ENCODE results near the gene ANKS4B.
A peak's percentile ranks its signal among the peaks of the same experiment; 100 is the strongest.

The ANKS4B gene

GRCh38 chr16:21283521-21284289, 50.2 kb downstream of the ANKS4B start (continued):
- TF ChIP-seq REST (tag by site-specific recombination; IDR thresholded peaks at IDR 0.05) (no peak), ZBTB11 (tag by site-specific recombination; conservative IDR thresholded peaks at IDR 0.05; ENCODE audit: low read depth) (no peak), GLIS1 (tag by site-specific recombination; IDR thresholded peaks at IDR 0.05) (peak; percentile 88), ZNF335 (tag by site-specific recombination; conservative IDR thresholded peaks at IDR 0.05) (peak; percentile 88), ZNF404 (tag by site-specific recombination; IDR thresholded peaks at IDR 0.05) (no peak)

GRCh38 chr16:21284414-21284813, 50.9 kb downstream of the ANKS4B start:
- TF ChIP-seq ZNF146 (tag by site-specific recombination; IDR thresholded peaks at IDR 0.05) = peak; percentile 99
- no peak for TF ChIP-seq SCRT1 (tag by site-specific recombination; IDR thresholded peaks at IDR 0.05; ENCODE audit: borderline replicate concordance)
- peak; percentile 83 for TF ChIP-seq ZNF580 (tag by site-specific recombination; IDR thresholded peaks at IDR 0.05)
- no peak overlapping the region for H3K27ac ChIP-seq (ENCODE audit: extremely low read depth, low read depth, low read length)
- H3K4me1 ChIP-seq (ENCODE audit: control insufficient read depth, insufficient read depth, low read length) = no peaks in the 10 kb centered on the region
- POLR2A ChIA-PET = no interaction called here
- H3K36me3 ChIP-seq (ENCODE audit: control insufficient read depth in 2 of 2, insufficient read depth in 1 of 2, low read length in 2 of 2) = no peaks in the 10 kb centered on the region
- H3K4me3 ChIP-seq (ENCODE audit: low read depth, low read length) = no peak overlapping the region
- no peaks in the 10 kb centered on the region for H3K9me3 ChIP-seq (ENCODE audit: control insufficient read depth, insufficient read depth, low read depth, low read length)
- CTCF ChIA-PET = interaction anchor here (0.6 kb wide), 1 partner anchor 8 kb away, joined by 4 read pairs; no protein-coding TSS in a partner anchor

GRCh38 chr16:21285314-21285713, 51.8 kb downstream of the ANKS4B start:
- no peaks in the 10 kb centered on the region for H3K4me1 ChIP-seq (ENCODE audit: control insufficient read depth, insufficient read depth, low read length)
- H3K36me3 ChIP-seq (ENCODE audit: control insufficient read depth in 2 of 2, insufficient read depth in 1 of 2, low read length in 2 of 2) = no peaks in the 10 kb centered on the region
- no peaks in the 10 kb centered on the region for H3K9me3 ChIP-seq (ENCODE audit: control insufficient read depth, insufficient read depth, low read depth, low read length)
- no peak overlapping the region for H3K4me3 ChIP-seq (ENCODE audit: low read depth, low read length)
- no peak overlapping the region for H3K27ac ChIP-seq (ENCODE audit: extremely low read depth, low read depth, low read length)
- POLR2A ChIA-PET = interaction anchor here (0.9 kb wide), 1 partner anchor 9 kb away, joined by 3 read pairs; no protein-coding TSS in a partner anchor
- TF ChIP-seq ZNF132 (tag by site-specific recombination; IDR thresholded peaks at IDR 0.05; ENCODE audit: borderline replicate concordance) (no peak), PRDM1 (tag by site-specific recombination; IDR thresholded peaks at IDR 0.05) (no peak), RBAK (tag by site-specific recombination; IDR thresholded peaks at IDR 0.05) (no peak), SETDB1 (IDR thresholded peaks at IDR 0.05; ENCODE audit: insufficient read length, low read length) (no peak), INSM2 (tag by site-specific recombination; IDR thresholded peaks at IDR 0.05) (no peak), HOXD13 (CRISPR knock-in tag; IDR thresholded peaks at IDR 0.05; ENCODE audit: borderline replicate concordance) (no peak), ZNF776 (tag by site-specific recombination; IDR thresholded peaks at IDR 0.05; ENCODE audit: borderline replicate concordance) (no peak), ZNF791 (tag by site-specific recombination; IDR thresholded peaks at IDR 0.05) (no peak), YY2 (tag by site-specific recombination; IDR thresholded peaks at IDR 0.05) (no peak), ZNF677 (tag by site-specific recombination; IDR thresholded peaks at IDR 0.05) (no peak), GLIS1 (tag by site-specific recombination; IDR thresholded peaks at IDR 0.05) (no peak), ZNF10 (tag by site-specific recombination; IDR thresholded peaks at IDR 0.05) (no peak), ZNF488 (tag by site-specific recombination; IDR thresholded peaks at IDR 0.05) (no peak), ZNF449 (tag by site-specific recombination; IDR thresholded peaks at IDR 0.05) (no peak)
- CTCF ChIA-PET = interaction anchor here (0.7 to 1.1 kb wide), 5 partner anchors 14 to 255 kb away, joined by 4 to 7 read pairs (median 4); no protein-coding TSS in a partner anchor

Data from HEK293 (cell line).